Liver (tissue), 9 donors: Measurements from ENCODE around the gene PGAP6. TPM values are rescaled to one million over a fixed set of nuclear protein-coding genes. Genes with fewer than 3 reads are reported as not detected.

ENCODE experiments used
- DNase-seq: peaks from one replicate; pipeline ENCODE4 v3.0.0-alpha.2; 2017; ENCODE audit warnings: low spot score
- H3K27ac ChIP-seq, 2 donors: one replicate each; pipeline ENCODE4 v1.7.0; 2013; ENCODE audit warnings: inconsistent platforms in 2 of 2, low read length in 2 of 2, control low read depth in 1 of 2, low read depth in 1 of 2, mild to moderate bottlenecking in 1 of 2
- H3K27me3 ChIP-seq, 4 donors: one replicate each; pipeline versions ENCODE4 v1.6.1 to v1.7.0; 2013; ENCODE audit warnings: low read length in 3 of 4, inconsistent platforms in 1 of 4, mild to moderate bottlenecking in 1 of 4, moderate library complexity in 1 of 4; ENCODE audit not compliant: control insufficient read depth in 4 of 4, insufficient read depth in 4 of 4
- H3K36me3 ChIP-seq, 4 donors: one replicate each; pipeline versions ENCODE4 v1.6.1 to v1.7.0; 2013; ENCODE audit warnings: low read length in 3 of 4, mild to moderate bottlenecking in 3 of 4, low read depth in 1 of 4, moderate library complexity in 1 of 4; ENCODE audit not compliant: control insufficient read depth in 4 of 4, insufficient read depth in 3 of 4
- H3K4me1 ChIP-seq, 4 donors: one replicate each; pipeline versions ENCODE4 v1.6.1 to v1.7.0; 2013; ENCODE audit warnings: low read length in 3 of 4, mild to moderate bottlenecking in 3 of 4, moderate library complexity in 1 of 4; ENCODE audit not compliant: control insufficient read depth in 4 of 4, insufficient read depth in 4 of 4
- H3K4me3 ChIP-seq, 3 donors: one replicate each; pipeline versions ENCODE4 v1.6.1 to v1.7.0; 2013; ENCODE audit warnings: low read length in 3 of 3, control low read depth in 1 of 3, low read depth in 1 of 3, mild to moderate bottlenecking in 1 of 3
- H3K9ac ChIP-seq, 2 donors: one replicate each; pipeline ENCODE4 v1.7.0; 2013; ENCODE audit warnings: low read length in 2 of 2, mild to moderate bottlenecking in 2 of 2, moderate library complexity in 2 of 2, control low read depth in 1 of 2, low read depth in 1 of 2
- H3K9me3 ChIP-seq, 4 donors: one replicate each; pipeline versions ENCODE4 v1.6.1 to v1.7.0; 2013; ENCODE audit warnings: low read length in 3 of 4; ENCODE audit not compliant: control insufficient read depth in 4 of 4
- EGR1 ChIP-seq, 2 donors: IDR thresholded peaks; 2 replicates each; pipeline ENCODE4 v1.6.1; 2016 to 2018; ENCODE audit warnings: antibody characterized with exemption in 2 of 2, low read depth in 2 of 2
- FOXA1 ChIP-seq: IDR thresholded peaks from 2 replicates; pipeline ENCODE4 v1.6.1; 2016; ENCODE audit warnings: antibody characterized with exemption
- FOXA2 ChIP-seq: IDR thresholded peaks from 2 replicates; pipeline ENCODE4 v1.6.1; 2016; ENCODE audit warnings: antibody characterized with exemption
- GABPA ChIP-seq, 2 donors: IDR thresholded peaks in 1 of 2; conservative IDR thresholded peaks in 1 of 2; 2 replicates each; pipeline ENCODE4 v1.6.1; 2016; ENCODE audit warnings: antibody characterized with exemption in 2 of 2, mild to moderate bottlenecking in 1 of 2, moderate library complexity in 1 of 2
- HNF4A ChIP-seq, 2 donors: conservative IDR thresholded peaks; 2 replicates each; pipeline ENCODE4 v1.6.1; 2016; ENCODE audit warnings: antibody characterized with exemption in 2 of 2, mild to moderate bottlenecking in 2 of 2
- HNF4G ChIP-seq: IDR thresholded peaks from 2 replicates; pipeline ENCODE4 v1.6.1; 2016; ENCODE audit warnings: antibody characterized with exemption
- JUND ChIP-seq, 2 donors: IDR thresholded peaks; 2 replicates each; pipeline ENCODE4 v1.6.1; 2016; ENCODE audit warnings: antibody characterized with exemption in 2 of 2
- MAX ChIP-seq: IDR thresholded peaks from 2 replicates; pipeline ENCODE4 v1.6.1; 2016; ENCODE audit warnings: antibody characterized with exemption
- NR2F2 ChIP-seq: IDR thresholded peaks from 2 replicates; pipeline ENCODE4 v1.6.1; 2016; ENCODE audit warnings: antibody characterized with exemption
- RXRA ChIP-seq, 2 donors: IDR thresholded peaks; 2 replicates each; pipeline ENCODE4 v1.6.1; 2017 to 2018; ENCODE audit warnings: antibody characterized with exemption in 2 of 2, mild to moderate bottlenecking in 1 of 2
- TAF1 ChIP-seq: conservative IDR thresholded peaks from 2 replicates; pipeline ENCODE4 v1.6.1; 2016; ENCODE audit warnings: antibody characterized with exemption, mild to moderate bottlenecking
- YY1 ChIP-seq: IDR thresholded peaks from 2 replicates; pipeline ENCODE4 v1.6.1; 2016; ENCODE audit warnings: antibody characterized with exemption, mild to moderate bottlenecking
- ZBTB33 ChIP-seq: IDR thresholded peaks from 2 replicates; pipeline ENCODE4 v1.6.1; 2016; ENCODE audit warnings: antibody characterized with exemption
- WGBS: extraction: QIAGEN DNeasy Blood & Tissue Kit; methylation state at CpG from one replicate; pipeline ENCODE4 v1.1.7; 2013; 5-methylcytosine and 5-hydroxymethylcytosine counted together
- polyA plus RNA-seq, 2 donors: library from polyadenylated mRNA; stranded (reverse) in 1 of 2; unstranded in 1 of 2; fragments of 200-250 nt in 1 of 2; fragments of >200 nt in 1 of 2; fragmentation: Nextera tagmentation in 1 of 2; extraction: Ambion mirVana in 1 of 2; gene quantifications; one replicate each; pipeline versions ENCODE4 v1.2.1 to v1.2.3, GENCODE V29; 2013 to 2015
- total RNA-seq, 2 donors: library from RNA; depleted of rRNA; stranded (reverse); fragments of >200 nt; gene quantifications; one replicate each; pipeline ENCODE4 v1.2.3, GENCODE V29; 2014
- TF ChIP-seq, protein P1 (sequence below): IDR thresholded peaks from 2 replicates; pipeline ENCODE4 v1.6.1; 2016; ENCODE audit warnings: antibody characterized with exemption
- donor health status: healthy.
- donor health status: healthy.
- donor health status: healthy.
- donor health status: healthy.
- donor health status: healthy.

PGAP6 gene
- total and polyA plus RNA-seq, 4 donors: 18.9 to 50.5 (median 38.0) TPM

- H3K36me3 ChIP-seq: peaks cover 0 to 26% (median 6%) of the 10 kb centered on the region in 4 donors
- H3K4me1 ChIP-seq: peaks cover 4 to 18% (median 15%) of the 10 kb centered on the region in 4 donors
- H3K27me3 ChIP-seq: no peaks in the 10 kb centered on the region
- 95% methylated on average over 29 of the region's 29 CpGs for WGBS
- H3K27ac ChIP-seq: no peak overlapping the region
- no peaks in the 10 kb centered on the region for H3K9me3 ChIP-seq
- DNase-seq: no peak
- TF ChIP-seq RXRA (IDR thresholded peaks at IDR 0.05) (no peak), EGR1 (IDR thresholded peaks at IDR 0.05; ENCODE audit: low read depth in 2 of 2) (no peak), HNF4A (conservative IDR thresholded peaks at IDR 0.05) (no peak), NR2F2 (no peak), ZBTB33 (no peak)
- TF ChIP-seq, protein P1, sequence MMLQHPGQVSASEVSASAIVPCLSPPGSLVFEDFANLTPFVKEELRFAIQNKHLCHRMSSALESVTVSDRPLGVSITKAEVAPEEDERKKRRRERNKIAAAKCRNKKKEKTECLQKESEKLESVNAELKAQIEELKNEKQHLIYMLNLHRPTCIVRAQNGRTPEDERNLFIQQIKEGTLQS: no peak
- no peak overlapping the region for H3K4me3 ChIP-seq
- no peak overlapping the region for H3K9ac ChIP-seq
These were observed 13.2 kb downstream of the PGAP6 start for GRCh38 chr16:368388-369158.

- no peak overlapping the region for H3K9ac ChIP-seq
- H3K27me3 ChIP-seq: no peaks in the 10 kb centered on the region
- TF ChIP-seq ZBTB33: no peak
- no peak for TF ChIP-seq JUND (IDR thresholded peaks at IDR 0.05)
- no peak for TF ChIP-seq NR2F2
- TF ChIP-seq RXRA (IDR thresholded peaks at IDR 0.05): no peak
- TF ChIP-seq YY1: no peak
- TF ChIP-seq EGR1 (IDR thresholded peaks at IDR 0.05; ENCODE audit: low read depth in 2 of 2): no peak
- no peak for TF ChIP-seq HNF4G
- no peak for TF ChIP-seq FOXA2
- WGBS: 96% methylated on average over 18 of the region's 18 CpGs
- H3K4me3 ChIP-seq: no peak overlapping the region
- no peak for DNase-seq
- H3K27ac ChIP-seq: no peak overlapping the region
- H3K9me3 ChIP-seq: no peaks in the 10 kb centered on the region
- H3K4me1 ChIP-seq: peaks cover 4 to 19% (median 15%) of the 10 kb centered on the region in 4 donors
- peaks cover 0 to 21% (median 4%) of the 10 kb centered on the region in 4 donors for H3K36me3 ChIP-seq
These were observed 14.4 kb downstream of the PGAP6 start for GRCh38 chr16:367333-367903.

- Histone ChIP-seq H3K4me3 (no peak overlapping the region), H3K27me3 (no peaks in the 10 kb centered on the region), H3K9ac (no peak overlapping the region), H3K27ac (no peak overlapping the region), H3K9me3 (no peaks in the 10 kb centered on the region), H3K36me3 (peaks cover 0 to 14% (median 4%) of the 10 kb centered on the region in 4 donors), H3K4me1 (peaks cover 4 to 21% (median 16%) of the 10 kb centered on the region in 4 donors)
- whole genome bisulfite sequencing: 96% methylated on average over 10 of the region's 10 CpGs
- DNase-seq: no peak
- TF ChIP-seq JUND (IDR thresholded peaks at IDR 0.05) (no peak), TAF1 (no peak), EGR1 (IDR thresholded peaks at IDR 0.05; ENCODE audit: low read depth in 2 of 2) (no peak), GABPA (IDR thresholded peaks at IDR 0.05 in 1 of 2, conservative IDR thresholded peaks at IDR 0.05 in 1 of 2) (no peak), ZBTB33 (no peak), NR2F2 (no peak), FOXA1 (no peak), HNF4A (conservative IDR thresholded peaks at IDR 0.05) (no peak), MAX (no peak)
- TF ChIP-seq, protein P1: no peak
These were observed 15.3 kb downstream of the PGAP6 start for GRCh38 chr16:366476-366875.
